ENCODE results near the gene EFCAB11.

- TF ChIP-seq EZH2 (IDR thresholded peaks at IDR 0.05; ENCODE audit: borderline replicate concordance) (no peak), CTCF (IDR thresholded peaks at IDR 0.05; ENCODE audit: poor library complexity) (no peak), EZH2phosphoT487 (IDR thresholded peaks at IDR 0.05; ENCODE audit: low read depth, severe bottlenecking, unreplicated experiment) (no peak)
Observed at GRCh38 chr14:89746654-89747053, 207.9 kb downstream of the EFCAB11 start.

Data from hepatocyte (in vitro differentiated cells).